Mesenchymal stem cell (in vitro differentiated cells and primary cell): ENCODE results near the gene DAB2.
A peak's percentile ranks its signal among the peaks of the same experiment; 100 is the strongest.

Experiments used
- DNase-seq: peaks from one replicate; pipeline ENCODE4 v3.0.0-alpha.2; 2013
- H2AFZ ChIP-seq: one replicate; pipeline ENCODE4 v1.6.1; 2013; ENCODE audit warnings: low read depth, mild to moderate bottlenecking, control low read depth, inconsistent platforms, low read length, moderate library complexity
- H2AK5ac ChIP-seq: 2 replicates; pipeline ENCODE4 v1.6.1; 2013; ENCODE audit warnings: low read length, moderate library complexity, mild to moderate bottlenecking, inconsistent platforms; ENCODE audit not compliant: severe bottlenecking
- H2BK120ac ChIP-seq: one replicate; pipeline ENCODE4 v1.6.1; 2013; ENCODE audit warnings: low read depth, mild to moderate bottlenecking, inconsistent platforms, low read length, moderate library complexity
- H2BK12ac ChIP-seq, 2 experiments: one replicate each; pipeline ENCODE4 v1.6.1; 2013; ENCODE audit warnings: inconsistent platforms in 2 of 2, low read length in 2 of 2, mild to moderate bottlenecking in 2 of 2, moderate library complexity in 2 of 2, control low read depth in 1 of 2
- H2BK15ac ChIP-seq: one replicate; pipeline ENCODE4 v1.6.1; 2013; ENCODE audit warnings: mild to moderate bottlenecking, low read depth, inconsistent platforms; ENCODE audit not compliant: poor library complexity, severe bottlenecking
- H2BK5ac ChIP-seq: 2 replicates; pipeline ENCODE4 v1.6.1; 2013; ENCODE audit warnings: low read depth, mild to moderate bottlenecking, low read length, control low read depth, inconsistent platforms; ENCODE audit not compliant: poor library complexity, severe bottlenecking
- H3K14ac ChIP-seq, 2 experiments: one replicate each; pipeline ENCODE4 v1.6.1; 2013; ENCODE audit warnings: inconsistent platforms in 2 of 2, low read length in 2 of 2, control low read depth in 1 of 2, mild to moderate bottlenecking in 1 of 2, moderate library complexity in 1 of 2
- H3K18ac ChIP-seq, 2 experiments: one replicate each; pipeline ENCODE4 v1.6.1; 2013; ENCODE audit warnings: inconsistent platforms in 2 of 2, low read length in 2 of 2, control low read depth in 1 of 2, low read depth in 1 of 2, mild to moderate bottlenecking in 1 of 2
- H3K23ac ChIP-seq, 2 experiments: one replicate each; pipeline ENCODE4 v1.6.1; 2013; ENCODE audit warnings: inconsistent platforms in 2 of 2, low read length in 2 of 2, mild to moderate bottlenecking in 2 of 2, moderate library complexity in 2 of 2, control low read depth in 1 of 2
- H3K27ac ChIP-seq: 2 replicates; pipeline ENCODE4 v1.5.1; 2013; ENCODE audit warnings: mild to moderate bottlenecking, moderate library complexity, low read length, control low read depth, inconsistent platforms; ENCODE audit not compliant: poor library complexity, severe bottlenecking
- H3K27me3 ChIP-seq, 2 experiments: 2 replicates each; pipeline versions ENCODE4 v1.6.1 to v1.7.0; 2013; ENCODE audit warnings: low read length in 2 of 2, mild to moderate bottlenecking in 2 of 2, moderate library complexity in 2 of 2, control low read depth in 1 of 2, inconsistent platforms in 1 of 2; ENCODE audit not compliant: control insufficient read depth in 1 of 2, insufficient read depth in 1 of 2
- H3K36me3 ChIP-seq, 2 experiments: 2 replicates each; pipeline versions ENCODE4 v1.6.1 to v1.7.0; 2013; ENCODE audit warnings: low read length in 2 of 2, control low read depth in 1 of 2, inconsistent platforms in 1 of 2, low read depth in 1 of 2, mild to moderate bottlenecking in 1 of 2; ENCODE audit not compliant: insufficient read depth in 2 of 2, control insufficient read depth in 1 of 2
- H3K4ac ChIP-seq, 2 experiments: one replicate each; pipeline ENCODE4 v1.6.1; 2013; ENCODE audit warnings: inconsistent platforms in 2 of 2, low read length in 2 of 2, mild to moderate bottlenecking in 2 of 2, moderate library complexity in 2 of 2, control low read depth in 1 of 2, low read depth in 1 of 2
- H3K4me1 ChIP-seq: 2 replicates; pipeline ENCODE4 v1.6.1; 2013; ENCODE audit warnings: low read depth, low read length, control low read depth; ENCODE audit not compliant: control insufficient read depth, insufficient read depth
- H3K4me2 ChIP-seq: 2 replicates; pipeline ENCODE4 v1.6.1; 2013; ENCODE audit warnings: low read length, mild to moderate bottlenecking, inconsistent platforms; ENCODE audit not compliant: poor library complexity, severe bottlenecking
- H3K4me3 ChIP-seq, 2 experiments: 2 replicates each; pipeline versions ENCODE4 v1.5.1 to v1.7.0; 2013; ENCODE audit warnings: low read length in 2 of 2, mild to moderate bottlenecking in 2 of 2, control low read depth in 1 of 2, low read depth in 1 of 2; ENCODE audit not compliant: insufficient read depth in 1 of 2
- H3K79me1 ChIP-seq: replicated peaks from 2 replicates; pipeline ENCODE4 v1.6.1; 2013; ENCODE audit warnings: mild to moderate bottlenecking, control low read depth, low read length, inconsistent platforms; ENCODE audit not compliant: poor library complexity, severe bottlenecking
- H3K9ac ChIP-seq: 2 replicates; pipeline ENCODE4 v1.7.0; 2013; ENCODE audit warnings: mild to moderate bottlenecking, low read length, moderate library complexity
- H3K9me3 ChIP-seq: 2 replicates; pipeline ENCODE4 v1.7.0; 2013; ENCODE audit warnings: mild to moderate bottlenecking, low read length; ENCODE audit not compliant: control insufficient read depth
- H4K8ac ChIP-seq: one replicate; pipeline ENCODE4 v1.6.1; 2013; ENCODE audit warnings: inconsistent platforms, mild to moderate bottlenecking, low read length, moderate library complexity
- H4K91ac ChIP-seq: one replicate; pipeline ENCODE4 v1.6.1; 2013; ENCODE audit warnings: mild to moderate bottlenecking, low read length, inconsistent platforms
- whole genome bisulfite sequencing: methylation state at CpG from one replicate; pipeline ENCODE4 v1.1.7; 2013; ENCODE audit warnings: mixed read lengths; 5-methylcytosine and 5-hydroxymethylcytosine counted together

Gene DAB2

GRCh38 chr5:39381376-39381775 is 43.4 kb downstream of the DAB2 start:
- Histone ChIP-seq H3K14ac (no peak overlapping the region), H3K9me3 (no peaks in the 10 kb centered on the region), H3K9ac (no peak overlapping the region), H3K36me3 (peaks cover 46 to 99% of the 10 kb centered on the region in 2 experiments), H2BK12ac (no peak overlapping the region), H2AK5ac (no peak overlapping the region), H4K91ac (no peak overlapping the region), H3K4me3 (no peak overlapping the region), H3K4me1 (peaks cover 1% of the 10 kb centered on the region), H2BK5ac (no peak overlapping the region), H3K18ac (no peak overlapping the region), H3K27ac (no peak overlapping the region), H3K79me1 (peaks cover 19% of the 10 kb centered on the region), H2BK120ac (no peak overlapping the region), H3K4me2 (no peak overlapping the region), H2BK15ac (no peak overlapping the region), H2AFZ (no peak overlapping the region), H3K4ac (no peak overlapping the region), H3K23ac (no peak overlapping the region), H3K27me3 (no peaks in the 10 kb centered on the region), H4K8ac (no peak overlapping the region)
- no peak for DNase-seq
- 94% methylated on average over 2 of the region's 3 CpGs for WGBS

- Histone ChIP-seq H3K23ac (no peak overlapping the region), H3K18ac (no peak overlapping the region), H2AK5ac (no peak overlapping the region), H3K14ac (no peak overlapping the region), H3K4me2 (no peak overlapping the region), H2BK5ac (no peak overlapping the region), H3K4me1 (no peaks in the 10 kb centered on the region), H3K27ac (no peak overlapping the region), H3K9me3 (no peaks in the 10 kb centered on the region), H2BK15ac (no peak overlapping the region), H4K91ac (no peak overlapping the region), H3K4me3 (no peak overlapping the region), H3K4ac (no peak overlapping the region), H3K9ac (peak overlapping the region; percentile 16), H2BK12ac (no peak overlapping the region), H3K27me3 (no peaks in the 10 kb centered on the region), H3K36me3 (peaks cover 48 to 99% of the 10 kb centered on the region in 2 experiments), H2AFZ (no peak overlapping the region), H3K79me1 (peaks cover 17% of the 10 kb centered on the region), H4K8ac (no peak overlapping the region), H2BK120ac (no peak overlapping the region)
- DNase-seq, result no peak
- WGBS, result 87% methylated on average over 3 of the region's 3 CpGs
Measured at GRCh38 chr5:39379693-39380092, 45.1 kb downstream of the DAB2 start.

GRCh38 chr5:39377613-39378012 is 47.2 kb downstream of the DAB2 start:
- H3K4me1 ChIP-seq, result no peaks in the 10 kb centered on the region
- DNase-seq, result no peak
- no peaks in the 10 kb centered on the region for H3K27me3 ChIP-seq
- no peak overlapping the region for H3K4ac ChIP-seq
- H3K27ac ChIP-seq, result no peak overlapping the region
- H4K8ac ChIP-seq, result no peak overlapping the region
- no peak overlapping the region for H3K4me3 ChIP-seq
- no peak overlapping the region for H2BK120ac ChIP-seq
- H2BK12ac ChIP-seq, result no peak overlapping the region
- H3K36me3 ChIP-seq, result peaks cover 45 to 99% of the 10 kb centered on the region in 2 experiments
- H3K14ac ChIP-seq, result no peak overlapping the region
- no peak overlapping the region for H2AFZ ChIP-seq
- peaks cover 17% of the 10 kb centered on the region for H3K79me1 ChIP-seq
- no peak overlapping the region for H3K23ac ChIP-seq
- no peak overlapping the region for H3K18ac ChIP-seq
- no peak overlapping the region for H2BK15ac ChIP-seq
- 97% methylated on average over 2 of the region's 2 CpGs for WGBS
- peak overlapping the region; percentile 5 for H3K9ac ChIP-seq
- no peak overlapping the region for H2BK5ac ChIP-seq
- H3K4me2 ChIP-seq, result no peak overlapping the region
- H4K91ac ChIP-seq, result no peak overlapping the region
- H2AK5ac ChIP-seq, result no peak overlapping the region
- H3K9me3 ChIP-seq, result no peaks in the 10 kb centered on the region

GRCh38 chr5:39376293-39376714 is 48.5 kb downstream of the DAB2 start:
- Histone ChIP-seq H2BK12ac (no peak overlapping the region), H3K9me3 (no peaks in the 10 kb centered on the region), H3K4ac (no peak overlapping the region), H3K27ac (no peak overlapping the region), H2AFZ (no peak overlapping the region), H3K4me3 (no peak overlapping the region), H3K9ac (no peak overlapping the region), H3K79me1 (peaks cover 11% of the 10 kb centered on the region), H3K4me2 (no peak overlapping the region), H2BK5ac (no peak overlapping the region), H3K36me3 (peaks cover 36 to 99% of the 10 kb centered on the region in 2 experiments), H2BK15ac (no peak overlapping the region), H3K14ac (no peak overlapping the region), H4K8ac (peak overlapping the region; percentile 65), H3K27me3 (no peaks in the 10 kb centered on the region), H2AK5ac (no peak overlapping the region), H3K23ac (no peak overlapping the region), H2BK120ac (no peak overlapping the region), H3K4me1 (no peaks in the 10 kb centered on the region), H4K91ac (no peak overlapping the region), H3K18ac (no peak overlapping the region)
- 61% methylated on average over 3 of the region's 3 CpGs for WGBS
- peak; percentile 66 for DNase-seq
